MCF 10A (cell line): ENCODE results near the gene OR5K2. TPM values are rescaled to one million over a fixed set of nuclear protein-coding genes. Genes with fewer than 3 reads are reported as not detected.

Experiments used
- BruUV-seq: library from RNA; stranded (reverse); fragments of 400-500 nt; replicated peaks from 2 replicates; lab custom pipeline; 2021; lab: Mats Ljungman, UMichigan
- CTCF ChIA-PET: fragments of 300-600 bp; sonication (Branson Sonifier 250); formaldehyde crosslinking; extraction: SDS; loops from one replicate; lab custom pipeline; 2021; ENCODE audit warnings: antibody characterized with exemption, inconsistent platforms; lab: Yijun Ruan, JAX
- POLR2A ChIA-PET: fragments of 300-600, 350-650 bp; sonication (Branson Sonifier 250); formaldehyde crosslinking; extraction: SDS; loops from one replicate; lab custom pipeline; 2020; ENCODE audit warnings: antibody characterized with exemption, inconsistent platforms; lab: Yijun Ruan, JAX
- DNase-seq: peaks from one replicate; pipeline ENCODE4 v3.0.0-alpha.2; 2018; ENCODE audit not compliant: unreplicated experiment
- H3K27ac Mint-ChIP-seq: one replicate; pipeline ENCODE4 v1.8.0; 2022; ENCODE audit warnings: mild to moderate bottlenecking, low read depth, mixed read lengths; ENCODE audit not compliant: unreplicated experiment
- H3K27me3 Mint-ChIP-seq: one replicate; pipeline ENCODE4 v1.8.0; 2022; ENCODE audit warnings: mixed read lengths; ENCODE audit not compliant: insufficient read depth, unreplicated experiment
- H3K36me3 Mint-ChIP-seq: one replicate; pipeline ENCODE4 v1.8.0; 2022; ENCODE audit warnings: mild to moderate bottlenecking, moderate library complexity, mixed read lengths; ENCODE audit not compliant: insufficient read depth, unreplicated experiment
- H3K4me1 Mint-ChIP-seq: one replicate; pipeline ENCODE4 v1.8.0; 2022; ENCODE audit warnings: mixed read lengths; ENCODE audit not compliant: insufficient read depth, unreplicated experiment
- H3K4me3 Mint-ChIP-seq: one replicate; pipeline ENCODE4 v1.8.0; 2022; ENCODE audit warnings: mild to moderate bottlenecking, moderate library complexity, mixed read lengths; ENCODE audit not compliant: unreplicated experiment
- H3K9me3 Mint-ChIP-seq: one replicate; pipeline ENCODE4 v1.8.0; 2022; ENCODE audit warnings: mixed read lengths; ENCODE audit not compliant: unreplicated experiment
- CTCF ChIP-seq: fragments of 200-600 bp; IDR thresholded peaks from one replicate; pipeline ENCODE4 v1.8.0; 2022; ENCODE audit warnings: antibody characterized with exemption, mild to moderate bottlenecking; ENCODE audit not compliant: unreplicated experiment
- intact Hi-C: fragments of 100-400 bp; cut with micrococcal nuclease; formaldehyde crosslinking; loops from 2 replicates; pipeline ENCODE4 v1.14.1; 2022
- total RNA-seq: library from RNA; stranded (reverse); gene quantifications from 2 replicates; pipeline ENCODE4 v1.2.3, GENCODE V29; 2022

The OR5K2 gene
- total RNA-seq, 1 experiment from 2014 or later, result not detected

DNA sequence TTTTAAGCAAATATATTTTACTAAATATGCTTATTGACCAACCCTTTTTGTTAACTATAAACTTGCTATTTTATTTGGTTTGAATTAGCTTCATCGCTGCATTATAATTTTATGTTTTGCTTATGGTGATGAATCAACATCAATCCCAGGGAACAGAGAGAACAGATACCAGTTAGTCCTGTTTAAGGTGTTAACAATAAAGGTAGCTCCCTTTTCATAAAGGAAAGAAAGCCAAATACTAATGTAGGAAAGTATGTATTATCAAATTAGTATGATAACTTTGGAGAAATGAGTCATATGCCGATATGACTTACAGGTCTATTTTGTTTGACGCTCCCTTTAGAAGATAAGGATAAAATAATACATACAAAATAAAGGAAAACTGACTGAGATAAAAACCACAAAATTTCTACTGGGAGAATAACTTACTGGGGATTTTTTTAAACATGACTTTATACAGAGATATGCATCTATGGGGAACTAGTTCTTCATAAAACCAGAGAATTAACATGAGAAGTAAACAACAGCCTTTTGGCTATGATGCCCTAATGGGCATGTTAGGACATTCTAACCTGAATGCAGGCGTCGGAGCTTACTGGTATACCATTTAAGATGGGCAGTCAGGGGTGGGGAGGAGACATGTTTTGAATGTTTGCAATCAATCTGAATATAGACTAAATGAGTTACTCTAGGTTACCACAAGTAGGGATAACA lies 4.5 kb downstream of the OR5K2 start:
- no peak for DNase-seq
- POLR2A ChIA-PET, result interaction anchor here (1.9 kb wide), 1 partner anchor 10 kb away, joined by 8 read pairs; no protein-coding TSS in a partner anchor

DNA sequence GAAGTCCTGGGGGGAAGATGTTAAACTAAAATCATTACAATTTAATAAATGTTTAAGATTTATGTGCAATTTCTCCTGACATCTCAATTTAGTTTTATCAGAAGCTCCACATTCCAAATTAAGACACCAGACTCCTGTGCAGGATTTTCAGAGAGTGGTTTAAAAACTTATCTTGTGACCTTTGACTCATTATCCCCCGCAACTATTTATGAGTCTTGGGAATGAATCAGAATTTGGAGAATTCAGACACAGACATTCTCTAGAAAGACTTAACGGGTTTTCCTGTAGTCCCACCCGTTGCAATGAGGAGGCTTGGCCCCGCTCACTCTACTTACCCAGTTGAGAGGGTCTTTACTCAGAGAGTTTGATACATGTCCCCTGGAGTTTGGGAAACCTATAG lies 7.1 kb downstream of the OR5K2 start:
- Mint-ChIP-seq H3K27ac (no peak overlapping the region), H3K27me3 (no peaks in the 10 kb centered on the region)
- intact Hi-C loops, result no loop called here

More for the DNA sequence above, 4.5 kb downstream of the OR5K2 start:
- Mint-ChIP-seq H3K9me3 (no peaks in the 10 kb centered on the region), H3K4me3 (no peak overlapping the region), H3K27ac (no peak overlapping the region), H3K36me3 (no peaks in the 10 kb centered on the region), H3K4me1 (no peaks in the 10 kb centered on the region), H3K27me3 (no peaks in the 10 kb centered on the region)
- no peak for TF ChIP-seq CTCF
- intact Hi-C loops, result no loop called here
- BruUV-seq, result no TSS peak
- CTCF ChIA-PET, result interaction anchor here (0.6 to 1.1 kb wide), 6 partner anchors 13 to 674 kb away, joined by 3 to 5 read pairs (median 4); no protein-coding TSS in a partner anchor

GRCh38 chr3:98508582-98508981 lies 11.1 kb downstream of the OR5K2 start:
- H3K4me3 Mint-ChIP-seq, result no peak overlapping the region
- no TSS peak for BruUV-seq
- peak overlapping the region; percentile 75 for H3K27ac Mint-ChIP-seq
- DNase-seq, result no peak
- peaks cover 8% of the 10 kb centered on the region for H3K9me3 Mint-ChIP-seq
- POLR2A ChIA-PET, result interaction anchor here (0.6 to 0.8 kb wide), 2 partner anchors 14 to 886 kb away, joined by 4 read pairs; partner anchors contain the start of gene CLDND1
- H3K27me3 Mint-ChIP-seq, result no peaks in the 10 kb centered on the region
- peaks cover 19% of the 10 kb centered on the region for H3K4me1 Mint-ChIP-seq
- no peak for TF ChIP-seq CTCF
- H3K36me3 Mint-ChIP-seq, result no peaks in the 10 kb centered on the region
- CTCF ChIA-PET, result interaction anchor here (0.7 to 0.8 kb wide), 2 partner anchors 89 to 180 kb away, joined by 3 to 4 read pairs; no protein-coding TSS in a partner anchor
- intact Hi-C loops, result no loop called here

More for the DNA sequence above, 7.1 kb downstream of the OR5K2 start:
- Mint-ChIP-seq H3K9me3 (peaks cover 8% of the 10 kb centered on the region), H3K4me3 (no peak overlapping the region), H3K4me1 (no peaks in the 10 kb centered on the region), H3K36me3 (no peaks in the 10 kb centered on the region)
- BruUV-seq, result no TSS peak
- no peak for DNase-seq
- no peak for TF ChIP-seq CTCF
- ChIA-PET CTCF (interaction anchor here (0.6 kb wide), 1 partner anchor 98 kb away, joined by 3 read pairs; no protein-coding TSS in a partner anchor), POLR2A (no interaction called here)

GRCh38 chr3:98512576-98512975 lies 15.1 kb downstream of the OR5K2 start:
- ChIA-PET POLR2A (interaction anchor here (0.9 to 4.5 kb wide), 7 partner anchors 10 to 541 kb away, joined by 3 to 50 read pairs (median 8); partner anchors contain the start of genes CLDND1 and CPOX), CTCF (interaction anchor here (0.7 to 1.3 kb wide), 3 partner anchors 12 to 79 kb away, joined by 3 to 6 read pairs (median 6); no protein-coding TSS in a partner anchor)
- no peak for DNase-seq
- intact Hi-C loops, result loop anchor here (2.0 kb wide), 1 partner anchor 30 kb away; no protein-coding TSS in a partner anchor
- no peak for TF ChIP-seq CTCF
- BruUV-seq, result no TSS peak
- peaks cover 29% of the 10 kb centered on the region for H3K36me3 Mint-ChIP-seq
- peaks cover 8% of the 10 kb centered on the region for H3K9me3 Mint-ChIP-seq
- H3K4me3 Mint-ChIP-seq, result peak overlapping the region; percentile 56
- peak overlapping the region; percentile 76 for H3K27ac Mint-ChIP-seq
- H3K4me1 Mint-ChIP-seq, result peaks cover 22% of the 10 kb centered on the region
- no peaks in the 10 kb centered on the region for H3K27me3 Mint-ChIP-seq
